ENCODE results near the gene GUSB.

DNA sequence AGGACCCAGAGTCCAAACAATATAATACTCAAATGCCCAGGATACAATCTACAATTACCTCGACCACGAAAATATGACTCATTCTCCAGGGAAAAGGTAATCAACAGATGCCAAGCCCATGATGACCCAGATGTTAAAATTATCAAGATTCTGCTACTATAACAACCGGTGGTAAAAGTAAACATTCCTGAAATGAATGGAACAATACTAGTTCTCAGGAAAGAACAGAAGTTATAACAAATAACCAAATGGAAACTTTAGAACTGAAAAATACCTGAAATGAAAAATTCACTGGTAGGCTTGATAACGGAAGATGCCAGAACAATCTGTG, 34.1 kb upstream of the GUSB start:
- TF ChIP-seq, protein P1, sequence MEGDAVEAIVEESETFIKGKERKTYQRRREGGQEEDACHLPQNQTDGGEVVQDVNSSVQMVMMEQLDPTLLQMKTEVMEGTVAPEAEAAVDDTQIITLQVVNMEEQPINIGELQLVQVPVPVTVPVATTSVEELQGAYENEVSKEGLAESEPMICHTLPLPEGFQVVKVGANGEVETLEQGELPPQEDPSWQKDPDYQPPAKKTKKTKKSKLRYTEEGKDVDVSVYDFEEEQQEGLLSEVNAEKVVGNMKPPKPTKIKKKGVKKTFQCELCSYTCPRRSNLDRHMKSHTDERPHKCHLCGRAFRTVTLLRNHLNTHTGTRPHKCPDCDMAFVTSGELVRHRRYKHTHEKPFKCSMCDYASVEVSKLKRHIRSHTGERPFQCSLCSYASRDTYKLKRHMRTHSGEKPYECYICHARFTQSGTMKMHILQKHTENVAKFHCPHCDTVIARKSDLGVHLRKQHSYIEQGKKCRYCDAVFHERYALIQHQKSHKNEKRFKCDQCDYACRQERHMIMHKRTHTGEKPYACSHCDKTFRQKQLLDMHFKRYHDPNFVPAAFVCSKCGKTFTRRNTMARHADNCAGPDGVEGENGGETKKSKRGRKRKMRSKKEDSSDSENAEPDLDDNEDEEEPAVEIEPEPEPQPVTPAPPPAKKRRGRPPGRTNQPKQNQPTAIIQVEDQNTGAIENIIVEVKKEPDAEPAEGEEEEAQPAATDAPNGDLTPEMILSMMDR (IDR thresholded peaks at IDR 0.05), result no peak
- TF ChIP-seq EP300 (IDR thresholded peaks at IDR 0.05), result no peak

Data from tibial nerve (tissue), 4 donors.